GM21786 (cell line): ENCODE data around the gene MRRF.

Experiments used
- ATAC-seq: cut with Tn5 transposase; IDR thresholded peaks from one replicate; pipeline ENCODE4 v1.9.1; 2021; ENCODE audit not compliant: unreplicated experiment

The MRRF gene

GRCh38 chr9:122228568-122229484, 35.9 kb upstream of the MRRF start, which contains the start of gene LHX6:
LHX6 (minus strand) TSS chr9:122228957; CDS start chr9:122228740, 217 bp downstream.
- ATAC-seq = no peak

GRCh38 chr9:122229485-122229837, 35.2 kb upstream of the MRRF start:
- ATAC-seq = no peak

GRCh38 chr9:122232796-122233306, 31.8 kb upstream of the MRRF start:
- ATAC-seq = no peak

GRCh38 chr9:122234022-122234748, 30.5 kb upstream of the MRRF start:
- ATAC-seq = no peak

GRCh38 chr9:122236681-122237080, 28.0 kb upstream of the MRRF start:
- no peak for ATAC-seq

- no peak for ATAC-seq
Measured at GRCh38 chr9:122239722-122240121, 25.0 kb upstream of the MRRF start.

GRCh38 chr9:122244349-122244748, 20.3 kb upstream of the MRRF start:
- ATAC-seq = no peak

- ATAC-seq = no peak
Measured at GRCh38 chr9:122246666-122247065, 18.0 kb upstream of the MRRF start.

- no peak for ATAC-seq
Measured at GRCh38 chr9:122248448-122248865, 16.2 kb upstream of the MRRF start.

- no peak for ATAC-seq
Measured at GRCh38 chr9:122251351-122251750, 13.3 kb upstream of the MRRF start.

GRCh38 chr9:122252796-122253195, 11.9 kb upstream of the MRRF start:
- no peak for ATAC-seq

- ATAC-seq = no peak
Measured at GRCh38 chr9:122254761-122255160, 9.9 kb upstream of the MRRF start.

- ATAC-seq = no peak
Measured at GRCh38 chr9:122256206-122256605, 8.5 kb upstream of the MRRF start.

GRCh38 chr9:122258886-122259415, 5.7 kb upstream of the MRRF start:
- ATAC-seq = no peak

- no peak for ATAC-seq
Measured at GRCh38 chr9:122261469-122261881, 3.2 kb upstream of the MRRF start.

- ATAC-seq = no peak
Measured at GRCh38 chr9:122262073-122262472, 2.6 kb upstream of the MRRF start.

- no peak for ATAC-seq
Measured at GRCh38 chr9:122263699-122264349, 858 bp upstream of the MRRF start.

- ATAC-seq = peak; percentile 34
Measured at GRCh38 chr9:122265149-122265915, 650 bp downstream of the MRRF start.

- ATAC-seq = no peak
Measured at GRCh38 chr9:122268041-122268814, 3.5 kb downstream of the MRRF start.

GRCh38 chr9:122274055-122274454, 9.4 kb downstream of the MRRF start:
- no peak for ATAC-seq
